ENCODE results near the gene PCYT2.

DNA sequence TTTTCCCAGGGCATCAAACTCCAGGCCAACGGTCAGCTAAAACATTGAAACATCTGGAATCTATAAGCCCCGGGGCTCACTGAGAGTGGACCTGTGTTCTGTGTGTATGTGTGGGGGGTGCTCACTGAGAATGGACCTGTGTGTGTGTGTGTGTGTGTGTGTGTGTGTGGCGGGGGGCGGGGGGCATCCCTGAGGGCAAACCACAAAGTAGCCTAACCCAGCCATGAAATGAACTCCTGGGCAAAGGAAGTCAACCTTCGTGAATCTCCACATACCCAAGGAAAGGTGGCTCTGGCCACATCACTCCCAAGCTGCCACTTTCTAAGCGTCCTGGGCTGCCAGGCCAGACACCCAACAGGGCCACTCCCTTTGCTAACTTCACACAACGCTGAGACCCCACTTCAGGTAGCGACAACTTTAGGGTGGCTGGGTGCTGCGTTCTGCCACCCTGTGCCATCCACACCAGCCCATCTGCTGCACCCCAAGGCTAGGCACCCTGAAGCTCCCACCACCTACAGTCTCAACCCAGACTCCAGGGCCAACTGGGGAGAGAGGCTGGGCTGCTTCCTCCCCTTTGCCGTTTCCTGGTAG is 14.8 kb upstream of the PCYT2 start:
- no peak for TF ChIP-seq TCF12 (IDR thresholded peaks at IDR 0.05; ENCODE audit: low read depth)
- TF ChIP-seq, protein P1, sequence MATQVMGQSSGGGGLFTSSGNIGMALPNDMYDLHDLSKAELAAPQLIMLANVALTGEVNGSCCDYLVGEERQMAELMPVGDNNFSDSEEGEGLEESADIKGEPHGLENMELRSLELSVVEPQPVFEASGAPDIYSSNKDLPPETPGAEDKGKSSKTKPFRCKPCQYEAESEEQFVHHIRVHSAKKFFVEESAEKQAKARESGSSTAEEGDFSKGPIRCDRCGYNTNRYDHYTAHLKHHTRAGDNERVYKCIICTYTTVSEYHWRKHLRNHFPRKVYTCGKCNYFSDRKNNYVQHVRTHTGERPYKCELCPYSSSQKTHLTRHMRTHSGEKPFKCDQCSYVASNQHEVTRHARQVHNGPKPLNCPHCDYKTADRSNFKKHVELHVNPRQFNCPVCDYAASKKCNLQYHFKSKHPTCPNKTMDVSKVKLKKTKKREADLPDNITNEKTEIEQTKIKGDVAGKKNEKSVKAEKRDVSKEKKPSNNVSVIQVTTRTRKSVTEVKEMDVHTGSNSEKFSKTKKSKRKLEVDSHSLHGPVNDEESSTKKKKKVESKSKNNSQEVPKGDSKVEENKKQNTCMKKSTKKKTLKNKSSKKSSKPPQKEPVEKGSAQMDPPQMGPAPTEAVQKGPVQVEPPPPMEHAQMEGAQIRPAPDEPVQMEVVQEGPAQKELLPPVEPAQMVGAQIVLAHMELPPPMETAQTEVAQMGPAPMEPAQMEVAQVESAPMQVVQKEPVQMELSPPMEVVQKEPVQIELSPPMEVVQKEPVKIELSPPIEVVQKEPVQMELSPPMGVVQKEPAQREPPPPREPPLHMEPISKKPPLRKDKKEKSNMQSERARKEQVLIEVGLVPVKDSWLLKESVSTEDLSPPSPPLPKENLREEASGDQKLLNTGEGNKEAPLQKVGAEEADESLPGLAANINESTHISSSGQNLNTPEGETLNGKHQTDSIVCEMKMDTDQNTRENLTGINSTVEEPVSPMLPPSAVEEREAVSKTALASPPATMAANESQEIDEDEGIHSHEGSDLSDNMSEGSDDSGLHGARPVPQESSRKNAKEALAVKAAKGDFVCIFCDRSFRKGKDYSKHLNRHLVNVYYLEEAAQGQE (IDR thresholded peaks at IDR 0.05; ENCODE audit: low read depth), result no peak
- TF ChIP-seq CEBPB (IDR thresholded peaks at IDR 0.05), result no peak
- no peak for TF ChIP-seq RAD21 (IDR thresholded peaks at IDR 0.05; ENCODE audit: low read depth)
- TF ChIP-seq TEAD4 (IDR thresholded peaks at IDR 0.05), result no peak
- no peak for TF ChIP-seq TAF1 (IDR thresholded peaks at IDR 0.05; ENCODE audit: low read depth)
- no peak; the same call in 1 of the 2 replicates for TF ChIP-seq EP300 (IDR thresholded peaks at IDR 0.05; ENCODE audit: borderline replicate concordance)
- TF ChIP-seq CREB1 (IDR thresholded peaks at IDR 0.05; ENCODE audit: low read depth), result no peak
- no peak for TF ChIP-seq FOXM1 (IDR thresholded peaks at IDR 0.05; ENCODE audit: borderline replicate concordance, low read depth)
- no peak for TF ChIP-seq NFIC (IDR thresholded peaks at IDR 0.05)

Measured in Ishikawa (cell line).